ENCODE data around the gene RAP2A. TPM values are rescaled to one million over a fixed set of nuclear protein-coding genes. Genes with fewer than 3 reads are reported as not detected.

The RAP2A gene
- total RNA-seq, 2 experiments from 2014 or later, result 19.8 to 21.5 TPM

GRCh38 chr13:97495678-97496077, 61.7 kb downstream of the RAP2A start:
- H3K36me3 Mint-ChIP-seq (ENCODE audit: low read depth), result no peaks in the 10 kb centered on the region
- H3K4me3 Mint-ChIP-seq, result no peak overlapping the region
- TF ChIP-seq, protein P1, sequence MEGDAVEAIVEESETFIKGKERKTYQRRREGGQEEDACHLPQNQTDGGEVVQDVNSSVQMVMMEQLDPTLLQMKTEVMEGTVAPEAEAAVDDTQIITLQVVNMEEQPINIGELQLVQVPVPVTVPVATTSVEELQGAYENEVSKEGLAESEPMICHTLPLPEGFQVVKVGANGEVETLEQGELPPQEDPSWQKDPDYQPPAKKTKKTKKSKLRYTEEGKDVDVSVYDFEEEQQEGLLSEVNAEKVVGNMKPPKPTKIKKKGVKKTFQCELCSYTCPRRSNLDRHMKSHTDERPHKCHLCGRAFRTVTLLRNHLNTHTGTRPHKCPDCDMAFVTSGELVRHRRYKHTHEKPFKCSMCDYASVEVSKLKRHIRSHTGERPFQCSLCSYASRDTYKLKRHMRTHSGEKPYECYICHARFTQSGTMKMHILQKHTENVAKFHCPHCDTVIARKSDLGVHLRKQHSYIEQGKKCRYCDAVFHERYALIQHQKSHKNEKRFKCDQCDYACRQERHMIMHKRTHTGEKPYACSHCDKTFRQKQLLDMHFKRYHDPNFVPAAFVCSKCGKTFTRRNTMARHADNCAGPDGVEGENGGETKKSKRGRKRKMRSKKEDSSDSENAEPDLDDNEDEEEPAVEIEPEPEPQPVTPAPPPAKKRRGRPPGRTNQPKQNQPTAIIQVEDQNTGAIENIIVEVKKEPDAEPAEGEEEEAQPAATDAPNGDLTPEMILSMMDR (IDR thresholded peaks at IDR 0.05), result no peak
- intact Hi-C loops (cut with micrococcal nuclease), result no loop called here
- CTCF ChIA-PET, result no interaction called here
- H3K27me3 Mint-ChIP-seq, result peaks cover 2% of the 10 kb centered on the region
- H3K9me3 Mint-ChIP-seq, result peaks cover 5% of the 10 kb centered on the region
- POLR2A ChIA-PET, result no interaction called here
- ATAC-seq, result no peak
- H3K4me1 Mint-ChIP-seq (ENCODE audit: low read depth), result no peaks in the 10 kb centered on the region
- DNase-seq, result no peak
- H3K27ac Mint-ChIP-seq, result no peak overlapping the region

DNA sequence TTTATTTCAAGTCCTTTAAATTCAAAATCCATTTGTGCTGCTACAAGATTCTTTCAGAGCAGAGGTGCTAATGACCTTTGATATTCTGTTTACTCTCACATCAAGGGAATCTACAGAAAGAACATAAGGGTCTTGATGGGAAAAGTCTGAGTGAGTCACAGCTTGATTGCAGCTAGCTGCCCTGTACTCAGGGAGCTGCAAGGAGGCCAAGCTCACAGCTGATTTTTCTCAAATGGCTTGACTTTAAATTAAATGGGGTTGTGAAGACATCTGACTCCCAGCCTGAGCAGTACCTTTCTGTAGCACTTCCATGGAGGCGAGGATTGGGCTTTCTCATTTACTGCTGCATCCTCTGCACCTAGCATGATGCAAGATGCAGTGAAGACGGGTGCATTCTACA, 62.5 kb downstream of the RAP2A start:
- Mint-ChIP-seq H3K27ac (no peak overlapping the region), H3K4me3 (no peak overlapping the region), H3K36me3 (ENCODE audit: low read depth) (no peaks in the 10 kb centered on the region), H3K27me3 (peaks cover 2% of the 10 kb centered on the region), H3K9me3 (no peaks in the 10 kb centered on the region), H3K4me1 (ENCODE audit: low read depth) (no peaks in the 10 kb centered on the region)
- DNase-seq, result no peak
- ChIA-PET CTCF (no interaction called here), POLR2A (no interaction called here)
- ATAC-seq, result no peak
- TF ChIP-seq, protein P1 (IDR thresholded peaks at IDR 0.05), result no peak
- intact Hi-C loops (cut with micrococcal nuclease), result no loop called here

GRCh38 chr13:97497400-97497799, 63.4 kb downstream of the RAP2A start:
- H3K27ac Mint-ChIP-seq, result no peak overlapping the region
- CTCF ChIA-PET, result no interaction called here
- intact Hi-C loops (cut with micrococcal nuclease), result no loop called here

DNA sequence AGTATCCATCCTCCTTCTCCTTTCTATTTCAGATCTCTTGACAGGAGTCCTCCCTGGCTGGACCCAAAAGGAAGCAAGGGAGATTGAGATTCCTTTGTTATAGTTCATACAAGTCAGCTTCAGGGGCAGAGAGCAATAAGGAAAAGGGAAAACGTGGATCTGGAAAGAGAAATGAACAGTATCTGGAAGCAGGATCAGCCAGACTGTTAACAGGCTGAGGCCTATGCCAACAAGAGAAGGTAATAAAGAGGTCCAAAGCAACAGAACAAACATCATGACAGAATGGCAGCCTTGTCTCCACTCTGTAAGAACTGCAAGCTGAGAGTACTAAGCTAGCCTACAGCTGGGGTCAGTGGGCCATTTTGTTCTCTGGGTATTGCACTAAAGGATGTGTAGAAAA, 64.5 kb downstream of the RAP2A start:
- Mint-ChIP-seq H3K27me3 (peaks cover 2% of the 10 kb centered on the region), H3K4me3 (no peak overlapping the region), H3K9me3 (no peaks in the 10 kb centered on the region), H3K36me3 (ENCODE audit: low read depth) (no peaks in the 10 kb centered on the region), H3K4me1 (ENCODE audit: low read depth) (no peaks in the 10 kb centered on the region), H3K27ac (no peak overlapping the region)
- ChIA-PET POLR2A (no interaction called here), CTCF (no interaction called here)
- TF ChIP-seq, protein P1 (IDR thresholded peaks at IDR 0.05), result no peak
- intact Hi-C loops (cut with micrococcal nuclease), result no loop called here
- ATAC-seq, result no peak
- no peak for DNase-seq

More at GRCh38 chr13:97497400-97497799, 63.4 kb downstream of the RAP2A start:
- TF ChIP-seq, protein P1 (IDR thresholded peaks at IDR 0.05), result no peak
- POLR2A ChIA-PET, result no interaction called here
- DNase-seq, result no peak
- H3K4me3 Mint-ChIP-seq, result no peak overlapping the region
- H3K27me3 Mint-ChIP-seq, result peaks cover 2% of the 10 kb centered on the region
- no peaks in the 10 kb centered on the region for H3K36me3 Mint-ChIP-seq (ENCODE audit: low read depth)
- no peaks in the 10 kb centered on the region for H3K4me1 Mint-ChIP-seq (ENCODE audit: low read depth)
- no peak for ATAC-seq
- no peaks in the 10 kb centered on the region for H3K9me3 Mint-ChIP-seq

DNA sequence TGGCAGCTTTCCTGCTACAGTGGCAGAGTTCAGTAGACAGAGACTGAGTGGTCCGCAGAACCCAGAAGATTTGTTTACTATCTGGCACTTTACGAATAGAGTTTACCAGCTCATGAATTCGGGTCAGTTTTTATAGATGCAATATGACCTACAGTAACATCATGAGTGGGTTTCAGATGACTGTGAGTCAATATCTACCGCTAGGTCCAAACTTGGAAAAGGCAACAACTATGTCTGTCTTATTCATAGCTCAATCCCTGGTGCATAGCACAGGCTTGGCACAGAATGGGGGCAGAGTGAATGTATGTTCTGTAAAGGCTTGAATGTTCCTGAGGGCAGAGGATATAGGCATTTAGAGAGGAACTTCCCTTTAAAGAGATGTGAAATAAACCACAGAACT, 65.2 kb downstream of the RAP2A start:
- ChIA-PET POLR2A (no interaction called here), CTCF (interaction anchor here (1.1 kb wide), 1 partner anchor 15 kb away, joined by 3 read pairs; no protein-coding TSS in a partner anchor)
- no peak overlapping the region for H3K4me3 Mint-ChIP-seq
- DNase-seq, result no peak
- TF ChIP-seq, protein P1 (IDR thresholded peaks at IDR 0.05), result no peak
- ATAC-seq, result no peak
- no peak overlapping the region for H3K27ac Mint-ChIP-seq
- no peaks in the 10 kb centered on the region for H3K4me1 Mint-ChIP-seq (ENCODE audit: low read depth)
- intact Hi-C loops (cut with micrococcal nuclease), result no loop called here
- no peaks in the 10 kb centered on the region for H3K36me3 Mint-ChIP-seq (ENCODE audit: low read depth)
- H3K27me3 Mint-ChIP-seq, result peaks cover 2% of the 10 kb centered on the region
- no peaks in the 10 kb centered on the region for H3K9me3 Mint-ChIP-seq

All from activated CD8-positive, alpha-beta T cell treated with anti-CD3 and anti-CD28 coated beads for 36 hours (primary cell).